HTERT RPE-1 (cell line): ENCODE data around the gene RELL1.

Source experiments
- in situ Hi-C: fragments of 300-500 bp; cut with MboI; formaldehyde crosslinking; loops from 4 replicates; pipeline ENCODE4 v1.14.3; 2020; ENCODE audit warnings: low sequenced_read_pairs

Gene RELL1

DNA sequence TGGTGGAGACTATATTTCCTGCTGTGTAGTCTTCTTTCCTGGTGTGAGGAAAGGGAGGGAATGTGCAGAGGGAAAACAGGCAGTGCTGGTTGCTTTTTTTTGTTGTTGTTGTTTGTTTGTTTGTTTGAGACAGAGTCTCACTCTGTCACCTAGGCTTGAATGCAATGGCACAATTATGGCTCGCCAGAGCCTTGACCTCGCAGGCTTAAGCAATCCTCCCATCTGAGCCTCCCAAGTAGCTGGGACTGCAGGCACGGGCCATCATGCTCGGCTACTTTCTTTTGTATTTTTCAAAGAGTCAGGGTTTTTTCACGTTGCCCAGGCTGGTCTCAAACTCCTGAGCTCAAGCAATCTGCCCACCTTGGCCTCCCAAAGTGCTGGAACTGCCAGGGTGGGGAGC, 82.5 kb downstream of the RELL1 start:
- in situ Hi-C loops: no loop called here

DNA sequence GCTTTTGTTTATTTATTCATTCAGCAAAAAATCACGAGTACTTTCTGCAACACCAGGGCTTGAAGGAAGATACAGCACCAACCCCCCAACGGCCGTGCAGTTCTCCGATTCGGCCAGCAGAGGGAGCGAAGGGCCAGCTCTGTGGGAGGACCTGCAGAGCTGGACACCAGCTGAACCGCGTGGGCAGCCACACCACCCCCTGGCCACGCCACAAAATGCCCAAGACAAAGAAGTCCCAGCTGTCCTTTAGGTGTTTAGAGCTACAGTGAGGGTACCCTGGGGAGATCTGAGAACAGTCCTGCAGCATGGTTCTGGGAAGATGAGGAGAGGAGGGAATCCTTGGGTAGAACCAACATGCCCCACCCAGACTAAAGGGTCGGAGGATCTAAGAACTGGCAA, 83.1 kb downstream of the RELL1 start:
- in situ Hi-C loops: no loop called here

DNA sequence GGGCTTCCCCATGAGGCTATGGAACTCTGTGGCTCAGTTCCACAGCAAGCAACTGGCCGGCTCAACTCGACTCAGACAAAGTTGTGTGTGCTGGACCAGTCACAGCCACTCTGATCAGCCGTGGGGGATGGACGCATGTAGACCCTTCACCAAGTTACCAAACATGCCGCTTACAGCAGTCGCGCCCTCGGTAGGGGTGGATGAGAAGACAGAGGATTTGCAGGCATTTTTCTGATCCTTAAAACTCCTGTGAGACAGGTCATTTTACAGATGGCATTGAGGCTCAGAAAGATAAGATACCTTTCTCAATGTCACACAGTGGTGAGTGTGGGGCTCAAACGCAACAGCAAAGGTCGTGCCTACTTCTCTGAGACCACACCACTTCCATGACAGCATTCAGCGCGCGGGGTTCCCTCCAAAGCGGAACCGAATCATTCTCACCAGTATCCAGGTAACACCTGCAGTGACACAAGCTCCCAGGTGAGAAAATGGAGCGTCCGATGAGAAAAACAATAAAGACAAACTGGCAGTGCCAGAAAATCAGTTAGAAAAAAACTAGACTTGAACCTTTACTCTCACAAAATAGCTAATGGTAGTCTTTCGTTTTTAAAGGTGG, 83.6 kb downstream of the RELL1 start:
- in situ Hi-C loops: no loop called here

DNA sequence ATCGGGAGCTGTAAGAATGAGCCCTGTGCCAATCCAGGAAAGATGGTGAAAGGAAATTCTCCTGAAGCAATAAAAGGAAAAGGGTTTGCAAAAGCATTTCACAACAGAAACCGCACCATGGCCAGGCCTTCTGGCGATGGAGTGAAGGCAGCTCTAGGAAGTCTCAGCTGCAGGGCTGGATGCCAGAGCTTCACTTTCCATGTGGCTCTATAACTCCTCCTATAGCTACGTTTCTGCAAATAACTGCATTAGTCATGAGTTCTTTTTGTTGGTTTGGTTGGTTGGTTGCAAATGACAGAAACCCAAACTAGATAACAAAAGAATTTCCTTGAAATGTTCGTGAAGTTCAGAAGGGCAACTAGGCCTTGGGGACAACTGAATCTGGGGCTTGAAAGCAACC, 84.6 kb downstream of the RELL1 start:
- in situ Hi-C loops: no loop called here

DNA sequence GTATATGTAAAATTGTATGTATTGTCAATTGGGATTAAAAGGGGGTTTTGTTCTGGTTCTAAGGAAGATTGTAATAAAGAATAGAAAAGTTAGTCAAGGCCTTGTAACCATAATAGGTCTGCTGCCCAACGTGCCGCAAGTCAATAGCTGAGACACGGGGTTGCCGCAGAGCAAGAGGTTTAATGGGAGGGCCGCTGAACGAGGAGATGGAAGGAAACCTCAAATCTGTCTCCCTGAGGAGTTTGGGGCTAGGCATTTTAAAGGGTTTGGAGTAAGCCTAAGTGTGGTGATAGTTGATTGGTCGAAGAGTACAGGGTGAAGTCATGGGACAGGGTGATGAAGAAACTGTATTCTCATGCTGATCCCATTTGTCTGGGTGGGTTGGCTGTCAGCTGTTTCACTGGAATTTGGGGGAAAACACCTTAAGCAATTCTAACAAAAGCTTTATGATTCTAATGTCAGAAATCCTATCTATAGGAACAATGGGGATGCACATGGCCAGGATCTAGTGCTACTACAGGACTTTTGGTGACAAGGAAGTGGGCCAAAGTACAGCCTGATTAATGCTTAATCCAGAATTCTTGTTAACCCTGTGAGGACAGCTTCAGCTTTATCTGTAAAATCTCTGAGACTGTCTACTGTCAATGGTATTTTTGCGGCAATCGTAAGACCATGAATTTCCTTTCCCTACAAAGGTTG, 86.9 kb downstream of the RELL1 start:
- in situ Hi-C loops: no loop called here

DNA sequence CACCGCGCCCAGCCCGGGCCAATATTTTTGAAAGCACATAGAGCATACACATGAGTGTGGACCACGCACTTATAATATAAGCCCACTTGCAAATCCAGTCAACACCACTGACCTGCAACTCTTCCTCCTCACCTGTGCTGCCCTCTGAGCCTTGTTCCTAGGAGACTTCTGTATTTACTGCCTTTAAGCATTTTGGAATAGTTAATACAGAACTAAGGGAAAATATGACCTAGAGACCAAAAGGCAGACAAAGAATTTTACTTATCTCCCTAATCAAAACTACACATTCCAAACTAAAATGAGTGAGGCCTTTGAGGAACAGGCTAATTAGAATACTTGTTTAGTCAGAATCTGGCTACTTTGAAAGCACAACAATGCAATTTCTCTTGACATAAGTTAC, 89.1 kb downstream of the RELL1 start:
- in situ Hi-C loops: no loop called here

DNA sequence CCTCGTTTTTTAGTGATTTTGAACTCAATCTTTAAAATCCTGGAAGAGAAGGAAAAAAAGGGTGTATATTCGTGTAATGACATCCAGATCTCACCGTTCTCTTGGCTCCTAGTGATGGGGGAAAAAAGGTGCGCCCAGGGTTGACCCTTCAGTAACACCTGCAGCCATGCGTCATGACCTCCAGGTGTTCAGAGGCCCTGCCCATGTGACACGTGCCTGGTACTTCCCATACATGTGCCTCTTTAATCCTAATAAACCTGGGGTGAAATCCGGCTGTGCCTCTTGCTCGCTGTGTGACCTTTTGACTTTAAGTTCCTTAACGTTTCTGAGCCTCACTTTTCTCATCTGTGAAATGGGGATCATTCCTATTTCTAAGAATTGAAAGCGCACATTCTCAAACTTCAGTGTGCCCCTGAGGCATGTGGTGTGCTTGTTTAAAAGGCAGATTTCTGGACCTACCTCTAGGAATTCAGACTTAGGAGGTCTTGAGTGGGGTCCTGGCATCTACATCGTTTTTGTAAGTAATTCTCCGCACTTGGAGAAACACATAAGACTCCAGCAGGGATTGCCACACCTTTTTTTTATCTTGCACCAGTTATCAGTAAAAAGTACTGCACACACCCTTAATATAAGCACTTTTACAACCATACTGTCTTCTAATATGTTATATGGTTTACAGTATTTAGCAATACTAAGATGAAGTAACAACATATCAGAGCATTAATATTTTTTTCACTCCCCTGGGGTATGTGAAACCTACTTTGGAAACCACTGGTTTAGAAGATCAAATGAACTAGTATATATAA, 90.1 kb downstream of the RELL1 start:
- in situ Hi-C loops: no loop called here

DNA sequence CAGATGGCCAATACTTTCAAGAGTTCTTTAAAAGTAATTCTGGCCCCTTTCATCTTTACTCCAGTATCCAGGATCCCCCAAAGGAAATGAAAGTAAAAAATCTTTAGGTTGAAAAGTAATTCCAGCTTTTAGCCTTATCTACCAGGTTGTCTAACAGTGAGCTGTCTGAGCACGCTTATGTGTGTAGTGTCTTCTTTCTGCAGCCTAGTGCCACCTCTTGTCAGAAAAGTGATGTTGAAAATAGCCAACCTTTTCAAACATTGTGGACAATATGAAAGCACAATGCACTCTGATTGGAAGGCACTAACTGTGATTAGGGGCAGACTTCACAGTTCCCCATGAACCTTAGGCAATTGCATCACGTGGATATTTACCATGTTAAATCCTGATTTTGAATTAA, 92.1 kb downstream of the RELL1 start:
- in situ Hi-C loops: no loop called here

DNA sequence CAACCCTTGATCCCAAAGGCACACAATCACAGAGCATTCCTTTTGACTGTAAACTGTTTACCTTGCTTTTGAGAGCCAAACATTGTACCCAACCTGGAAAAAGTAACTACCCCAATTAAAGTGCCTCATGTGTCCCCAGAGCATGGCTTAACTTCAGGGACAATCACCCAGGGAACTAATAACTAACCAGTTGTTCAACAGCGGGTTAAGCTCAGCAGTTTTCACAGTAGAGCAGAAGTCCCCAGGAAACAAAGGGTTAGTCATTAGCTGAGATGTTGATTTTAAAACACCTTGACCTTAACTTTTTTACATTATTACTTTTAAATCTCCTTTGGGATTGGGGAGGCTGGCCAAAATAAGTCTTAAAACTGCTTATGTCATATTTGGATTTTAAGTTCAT, 94.8 kb downstream of the RELL1 start:
- in situ Hi-C loops: no loop called here

DNA sequence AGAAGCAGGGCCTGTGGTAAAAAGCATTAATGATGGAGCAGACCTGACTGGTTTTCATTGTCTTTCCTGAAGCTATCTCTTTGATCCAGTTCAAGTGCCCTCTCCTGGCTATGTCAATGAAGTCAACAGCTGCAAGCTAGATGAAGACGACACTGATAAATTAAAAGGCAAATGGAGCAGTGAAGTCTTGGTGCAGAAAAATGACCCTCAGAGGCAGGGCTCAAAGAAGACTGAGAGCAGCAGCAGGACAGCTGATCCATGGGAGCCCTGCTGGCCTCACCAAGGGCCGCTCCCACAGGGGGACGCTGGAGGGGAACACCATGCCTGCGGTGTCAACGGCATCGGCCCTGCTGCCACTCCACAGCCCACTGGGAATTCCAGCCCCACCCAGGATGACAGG, 96.2 kb downstream of the RELL1 start:
- in situ Hi-C loops: no loop called here

DNA sequence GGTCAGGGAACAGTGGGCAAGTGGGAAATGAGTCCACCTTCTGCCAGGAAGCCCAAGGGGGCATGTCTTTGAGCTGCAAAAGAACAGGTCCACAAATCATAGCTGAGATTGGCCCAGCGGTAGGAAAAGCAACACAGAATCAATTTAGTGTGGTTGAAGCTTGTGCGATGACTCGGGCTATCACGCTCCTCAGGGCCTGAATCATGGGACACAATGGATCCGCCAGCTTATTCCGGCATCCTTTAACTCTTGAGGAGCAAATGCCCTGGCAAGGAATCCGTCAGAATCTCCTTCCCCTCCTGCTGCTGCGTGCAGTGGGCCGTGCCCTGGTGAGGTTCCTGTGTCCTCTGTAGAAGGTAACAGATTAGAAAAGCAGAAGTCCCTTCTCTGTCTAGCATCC, 98.0 kb downstream of the RELL1 start:
- in situ Hi-C loops: no loop called here

DNA sequence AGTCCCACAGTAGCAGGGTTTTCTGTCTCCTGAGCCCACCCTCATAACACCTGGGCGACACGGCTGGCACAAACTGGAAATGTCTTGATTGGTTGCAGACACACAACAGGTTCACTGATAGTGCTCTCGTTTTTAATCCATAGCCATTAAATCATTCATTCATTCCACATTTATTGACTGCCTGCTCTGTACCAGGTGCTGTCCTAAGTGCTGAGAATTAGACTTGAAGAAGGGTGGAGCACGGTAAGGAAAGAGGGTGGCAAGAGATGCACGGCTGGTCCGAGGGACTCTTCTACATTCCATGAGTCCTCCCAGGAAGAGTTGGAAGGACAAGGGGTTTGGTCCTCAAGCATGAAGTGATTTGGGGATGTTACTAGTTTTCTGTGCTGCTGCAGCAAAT, 100.0 kb downstream of the RELL1 start:
- in situ Hi-C loops: no loop called here

DNA sequence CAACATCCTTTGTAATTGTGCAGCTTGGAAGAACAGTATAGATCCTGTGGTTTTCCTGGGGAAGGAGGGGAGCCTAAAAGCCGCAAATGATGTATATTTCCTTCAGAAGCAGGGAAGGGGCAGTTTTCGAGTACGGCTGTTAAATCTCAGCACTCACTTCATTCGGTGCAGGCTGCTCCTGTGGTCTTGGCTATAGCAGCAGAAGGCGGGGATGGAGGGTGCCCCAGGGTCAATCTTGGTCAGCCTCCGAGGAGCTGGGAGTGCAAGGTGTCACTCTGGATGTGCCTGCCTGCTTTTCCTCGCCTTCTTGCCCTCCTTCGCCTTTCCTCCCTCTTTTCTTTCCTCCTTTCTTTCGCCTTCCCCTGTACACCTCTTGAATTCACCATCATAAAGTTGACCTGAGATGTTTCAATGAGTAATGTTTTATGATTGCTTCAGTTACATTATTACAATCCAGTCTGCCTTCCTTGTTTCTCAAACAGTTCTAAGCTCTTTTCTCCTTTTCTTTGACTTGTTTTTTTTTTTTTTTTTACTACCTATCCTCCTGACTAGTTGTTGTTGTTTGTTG, 101.6 kb downstream of the RELL1 start:
- in situ Hi-C loops: no loop called here

DNA sequence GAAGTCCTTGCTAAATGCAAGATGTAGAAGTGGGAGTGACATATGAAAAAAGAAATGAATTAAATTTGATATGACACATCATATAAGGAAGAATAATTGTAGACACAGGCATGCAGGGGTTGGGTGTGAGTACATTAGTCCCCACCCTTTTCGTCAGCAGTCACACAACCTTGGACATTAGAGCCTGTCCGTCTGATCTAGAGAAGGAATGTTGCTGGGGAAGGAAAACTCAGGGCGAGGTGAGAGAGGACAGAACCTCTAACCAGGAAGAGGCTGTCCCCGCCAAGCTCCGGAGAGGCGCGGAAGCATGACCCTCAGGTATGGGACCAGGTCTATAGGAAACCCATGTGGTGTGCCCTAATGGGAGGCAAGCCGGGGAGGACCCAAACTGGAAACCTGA, 102.1 kb downstream of the RELL1 start:
- in situ Hi-C loops: no loop called here

DNA sequence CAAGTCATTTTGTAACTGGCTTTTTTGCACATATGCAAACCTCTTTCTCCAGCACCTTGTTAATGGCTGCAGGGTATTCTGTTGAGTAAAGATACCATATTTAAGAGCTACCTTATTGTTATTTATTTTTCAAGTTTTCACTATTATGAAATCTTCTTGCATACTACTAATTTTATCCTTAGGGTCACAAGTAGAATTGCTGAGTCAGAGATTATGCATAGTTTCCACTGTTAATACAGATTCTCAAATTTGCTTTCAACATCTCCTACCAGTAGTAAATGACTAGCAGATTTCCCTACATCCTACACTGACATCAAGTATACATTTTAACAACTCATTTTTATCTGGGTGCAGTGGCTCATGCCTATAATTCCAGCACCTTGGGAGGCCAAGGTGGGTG, 112.6 kb downstream of the RELL1 start:
- in situ Hi-C loops: no loop called here

DNA sequence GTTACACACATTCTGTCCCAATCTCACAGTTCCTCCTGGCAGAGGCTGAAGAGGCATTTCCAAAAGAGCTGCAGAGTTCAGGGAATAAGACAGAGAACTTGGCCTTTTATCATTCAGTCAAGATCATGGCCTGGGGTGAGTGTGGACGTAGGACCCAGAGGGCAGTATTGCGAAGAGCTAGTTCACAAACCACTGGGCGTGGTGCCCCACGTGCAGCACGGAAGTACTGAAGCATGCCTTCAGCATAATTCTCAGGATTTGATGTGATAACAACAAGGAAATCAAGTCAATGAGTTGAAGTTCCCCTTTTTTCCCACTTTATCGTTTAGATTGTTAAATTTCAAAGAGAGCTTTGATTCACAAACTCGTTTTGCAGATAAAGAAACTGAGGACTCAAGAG, 117.7 kb downstream of the RELL1 start:
- in situ Hi-C loops: no loop called here

DNA sequence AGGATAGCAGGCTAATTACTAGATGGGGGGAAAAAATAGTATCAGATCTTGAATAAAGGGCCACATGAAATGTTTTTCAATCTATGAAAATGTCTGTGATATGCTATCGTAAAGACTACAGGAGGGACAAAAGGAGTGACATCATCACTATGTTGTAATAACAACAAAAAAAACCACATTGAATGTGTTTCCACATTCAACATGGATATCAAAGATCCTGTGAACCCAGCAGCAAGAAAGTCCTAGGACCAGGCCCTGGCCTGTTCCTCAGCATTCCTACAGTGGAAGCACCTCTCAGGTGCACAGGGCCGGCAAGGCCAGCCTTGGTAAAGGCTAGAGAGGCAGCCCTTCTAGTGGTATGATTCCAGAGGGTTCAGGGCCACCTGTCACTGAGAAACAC, 118.3 kb downstream of the RELL1 start:
- in situ Hi-C loops: no loop called here

DNA sequence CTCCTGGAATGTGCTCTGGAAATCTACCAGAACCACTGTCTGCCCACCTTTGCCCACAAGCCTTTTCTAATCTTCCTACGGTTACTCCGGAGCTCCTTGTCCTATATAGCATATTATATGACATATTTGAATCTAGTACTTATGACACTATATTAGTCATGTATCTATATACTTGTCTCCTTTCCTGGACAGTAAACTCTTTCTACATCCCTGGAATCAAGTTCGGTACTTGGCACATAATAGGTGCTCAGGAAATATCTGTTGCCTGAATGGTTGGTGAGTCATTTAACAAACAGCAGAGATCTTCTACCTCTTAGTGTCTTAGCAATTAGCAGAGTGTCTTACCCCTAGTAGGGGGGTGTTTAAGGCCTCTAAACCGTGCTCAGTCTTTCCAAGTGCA, 123.6 kb downstream of the RELL1 start:
- in situ Hi-C loops: no loop called here

DNA sequence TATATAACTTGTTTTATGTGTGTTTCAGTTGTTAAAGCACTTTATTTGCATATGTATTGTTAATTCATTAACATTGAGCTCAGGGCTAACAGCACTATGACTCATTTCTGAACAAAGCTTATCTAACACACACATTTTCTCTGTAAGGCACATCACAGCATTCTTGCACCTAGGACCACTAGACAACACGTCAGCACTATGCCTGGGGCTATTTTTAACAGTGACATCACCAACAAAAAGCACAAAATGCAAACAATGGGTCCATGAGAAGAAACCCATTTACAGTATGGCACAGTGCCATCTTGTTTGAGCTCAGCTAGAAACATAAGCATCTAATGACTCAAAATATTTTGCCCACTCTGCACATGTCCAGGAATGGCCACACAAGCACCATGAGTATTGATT, 124.4 kb downstream of the RELL1 start:
- in situ Hi-C loops: no loop called here

DNA sequence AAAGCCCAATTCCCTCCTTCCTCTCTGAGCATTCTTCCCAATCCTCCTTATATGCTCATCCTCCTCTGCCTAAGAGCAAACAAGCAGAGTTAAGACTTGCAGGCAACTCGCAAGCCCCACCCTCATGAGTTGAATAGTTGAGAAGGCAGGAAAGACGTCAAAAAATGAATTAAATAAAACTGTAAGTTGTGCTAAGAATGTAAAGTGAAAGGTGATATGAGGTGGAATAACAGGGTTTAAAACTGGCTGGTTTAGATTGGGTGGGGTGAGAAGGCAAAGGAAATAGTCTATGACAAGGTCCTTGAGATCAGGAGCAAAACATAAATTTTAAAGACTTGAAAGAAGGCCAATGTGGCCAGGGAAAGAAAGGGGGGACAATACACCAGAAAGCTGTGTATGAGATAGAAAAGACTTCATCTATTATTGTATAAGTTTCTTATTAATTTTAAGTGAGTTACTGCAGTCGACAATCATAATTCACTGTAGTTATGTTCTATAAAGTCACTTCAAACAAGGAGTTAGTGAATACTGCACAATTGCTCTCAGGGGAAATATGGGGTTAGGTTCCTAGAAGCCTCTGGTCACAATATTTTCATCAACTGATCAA, 124.9 kb downstream of the RELL1 start:
- in situ Hi-C loops: no loop called here
